Stromal cell of bone marrow (primary cell): ENCODE results near the gene NFE2.
"Not testable (repeated sequence)": the region's sequence is repeated elsewhere in the genome, so short reads cannot be mapped to it uniquely, and the experiment has no call there.

ENCODE experiments used
- DNase-seq: peaks from one replicate; pipeline ENCODE4 v3.0.0-alpha.2; 2012; ENCODE audit warnings: low read depth

NFE2 gene

GRCh38 chr12:54300732-54301427 lies at the start of gene NFE2:
Gene NFE2, minus strand, starts transcription at chr12:54301015. Its CDS starts 5,767 bp downstream, at chr12:54295248.
- peak; percentile 56 for DNase-seq

GRCh38 chr12:54349679-54350078 lies 48.9 kb upstream of the NFE2 start:
- DNase-seq = no peak

- DNase-seq = no peak
These were observed 48.2 kb upstream of the NFE2 start for GRCh38 chr12:54349036-54349435.

- DNase-seq = no peak
These were observed 40.8 kb upstream of the NFE2 start for GRCh38 chr12:54341378-54342300.

GRCh38 chr12:54340846-54341245 lies 40.0 kb upstream of the NFE2 start:
- no peak for DNase-seq

- no peak for DNase-seq
These were observed 38.0 kb upstream of the NFE2 start for GRCh38 chr12:54338698-54339296.

GRCh38 chr12:54337854-54338650 lies 37.2 kb upstream of the NFE2 start:
- DNase-seq = no peak

GRCh38 chr12:54337280-54337842 lies 36.5 kb upstream of the NFE2 start:
- DNase-seq = no peak

- no peak for DNase-seq
These were observed 32.7 kb upstream of the NFE2 start for GRCh38 chr12:54333420-54334034.

GRCh38 chr12:54331461-54331860 lies 30.6 kb upstream of the NFE2 start:
- no peak for DNase-seq

- no peak for DNase-seq
These were observed 29.6 kb upstream of the NFE2 start for GRCh38 chr12:54330442-54330841.

GRCh38 chr12:54329759-54330158 lies 28.9 kb upstream of the NFE2 start:
- no peak for DNase-seq

- no peak for DNase-seq
These were observed 28.0 kb upstream of the NFE2 start for GRCh38 chr12:54328595-54329337.

- not testable (repeated sequence) for DNase-seq
These were observed 24.8 kb upstream of the NFE2 start for GRCh38 chr12:54325442-54326109.

- DNase-seq = peak; percentile 100
These were observed 24.0 kb upstream of the NFE2 start, which contains the start of gene COPZ1 for GRCh38 chr12:54324617-54325441. Gene COPZ1, plus strand, starts transcription at chr12:54325131. Its CDS starts 33 bp downstream, at chr12:54325164.

GRCh38 chr12:54321363-54321762 lies 20.5 kb upstream of the NFE2 start:
- DNase-seq = no peak

GRCh38 chr12:54312309-54312708 lies 11.5 kb upstream of the NFE2 start:
- DNase-seq = not testable (repeated sequence)

GRCh38 chr12:54311051-54311450 lies 10.2 kb upstream of the NFE2 start:
- no peak for DNase-seq
